HG03521 (cell line): Measurements from ENCODE around the gene RBM4.

ENCODE experiments used
- ATAC-seq: cut with Tn5 transposase; IDR thresholded peaks from one replicate; pipeline ENCODE4 v1.9.1; 2021; ENCODE audit warnings: mild to moderate bottlenecking, moderate library complexity; ENCODE audit not compliant: unreplicated experiment

Gene RBM4

DNA sequence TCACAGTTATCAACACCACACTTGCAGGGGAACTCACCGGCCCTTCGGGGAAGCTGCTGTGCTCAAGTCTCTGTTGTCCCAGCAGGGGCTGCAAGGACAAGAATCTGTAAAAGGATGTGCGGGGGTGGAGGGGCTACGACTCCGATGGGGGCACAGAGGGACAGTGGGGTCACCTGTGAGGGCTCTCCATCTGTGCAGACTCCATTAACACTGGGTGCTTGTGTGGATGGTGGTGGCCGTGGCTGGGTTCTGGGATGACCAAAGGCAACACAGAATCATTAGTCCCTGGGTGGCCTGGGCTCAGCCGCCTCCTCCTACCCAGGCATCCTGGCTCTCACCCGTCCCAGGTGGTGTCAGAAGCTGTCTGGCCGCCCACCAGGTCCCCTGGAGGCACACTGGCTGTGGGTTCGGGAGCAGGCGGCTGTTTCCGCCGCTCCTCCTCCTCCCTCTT is 49.4 kb downstream of the RBM4 start:
- ATAC-seq: no peak

DNA sequence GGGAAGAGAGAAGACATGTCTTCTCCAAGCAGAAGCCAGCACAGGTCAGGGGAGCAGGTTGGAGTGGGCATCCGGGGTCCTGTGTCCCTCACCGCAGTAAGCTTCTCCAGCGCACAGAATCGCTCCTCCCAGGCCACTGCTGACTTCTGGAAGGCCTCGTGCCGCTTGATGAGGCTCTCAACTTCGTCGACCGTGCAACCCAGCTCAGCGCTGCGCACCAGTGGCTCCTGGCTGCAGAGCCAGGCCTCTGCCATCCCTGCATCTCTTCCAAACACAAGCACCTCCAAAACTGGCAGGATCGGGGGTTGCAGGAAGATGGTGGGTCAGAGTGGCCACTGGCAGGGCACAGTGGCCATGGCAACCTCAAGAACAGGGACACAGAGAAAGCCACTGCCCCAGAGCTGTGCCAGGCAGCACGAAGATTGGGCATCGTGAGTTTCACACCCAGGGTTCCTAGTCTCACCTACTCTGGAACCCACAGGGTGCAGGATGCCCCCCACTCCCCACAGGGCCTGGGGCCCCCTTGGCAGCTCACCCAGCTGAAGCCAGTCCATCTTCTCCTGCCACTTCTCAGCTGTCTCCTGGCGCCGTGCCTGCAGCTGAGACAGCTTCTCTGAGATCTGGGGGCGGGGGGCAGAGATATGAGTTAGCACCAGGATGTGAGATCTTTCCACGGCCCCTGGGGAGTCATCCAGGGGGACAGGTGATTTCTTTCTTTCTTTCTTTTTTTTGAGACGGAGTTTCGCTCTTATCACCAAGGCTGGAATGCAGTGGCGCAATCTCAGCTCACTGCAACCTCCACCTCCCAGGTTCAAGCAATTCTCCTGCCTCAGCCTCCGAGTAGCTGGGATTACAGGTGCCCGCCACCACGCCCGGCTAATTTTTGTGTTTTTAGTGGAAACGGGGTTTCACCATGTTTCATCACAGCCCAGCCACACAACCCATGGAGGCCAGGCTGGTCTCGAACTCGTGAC is 50.3 kb downstream of the RBM4 start:
- no peak for ATAC-seq

DNA sequence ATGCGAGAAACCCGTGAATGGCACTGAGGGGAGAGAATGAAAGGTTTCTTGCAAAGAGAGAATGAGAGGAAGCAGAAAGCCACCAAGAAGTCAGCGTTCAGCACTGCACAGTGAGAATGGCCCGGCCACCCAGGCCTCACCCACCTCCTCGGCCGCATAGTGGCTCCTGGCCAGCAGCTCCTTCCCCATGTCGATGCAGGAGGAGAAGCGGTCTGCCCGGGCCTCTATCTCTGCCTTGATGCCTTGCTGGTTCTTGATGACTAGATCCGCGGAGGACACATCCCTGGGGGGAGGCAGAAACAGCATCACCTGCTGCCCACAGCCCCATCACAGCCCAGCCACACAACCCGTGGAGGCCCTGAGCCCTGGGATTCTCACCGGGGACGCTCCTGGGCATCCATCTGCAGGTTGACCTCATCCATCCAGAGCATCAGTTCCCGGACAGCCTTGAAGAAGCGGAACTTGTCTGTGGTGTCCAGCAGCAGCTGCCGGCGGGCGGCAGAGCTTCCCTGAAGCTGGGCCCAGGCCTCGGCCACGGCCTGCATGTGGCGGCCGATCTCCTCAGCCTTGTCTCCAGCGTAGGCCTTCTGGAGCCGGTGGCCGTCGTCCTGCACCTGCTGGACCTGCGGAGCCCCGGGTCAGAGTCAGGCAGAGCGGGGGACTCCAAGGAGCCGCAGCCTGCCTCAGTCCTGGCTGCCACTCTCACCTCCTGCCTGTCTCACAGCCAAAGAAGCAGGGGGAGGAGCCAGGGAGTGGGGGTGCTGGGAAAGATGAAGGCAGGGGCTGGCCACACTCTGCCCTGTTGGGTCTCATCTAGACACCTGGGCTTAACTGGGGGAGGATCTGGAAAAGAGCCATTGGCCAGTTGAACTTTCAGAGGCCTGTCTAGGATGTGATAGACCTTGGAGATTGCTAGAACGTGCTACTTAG is 51.4 kb downstream of the RBM4 start:
- no peak for ATAC-seq

DNA sequence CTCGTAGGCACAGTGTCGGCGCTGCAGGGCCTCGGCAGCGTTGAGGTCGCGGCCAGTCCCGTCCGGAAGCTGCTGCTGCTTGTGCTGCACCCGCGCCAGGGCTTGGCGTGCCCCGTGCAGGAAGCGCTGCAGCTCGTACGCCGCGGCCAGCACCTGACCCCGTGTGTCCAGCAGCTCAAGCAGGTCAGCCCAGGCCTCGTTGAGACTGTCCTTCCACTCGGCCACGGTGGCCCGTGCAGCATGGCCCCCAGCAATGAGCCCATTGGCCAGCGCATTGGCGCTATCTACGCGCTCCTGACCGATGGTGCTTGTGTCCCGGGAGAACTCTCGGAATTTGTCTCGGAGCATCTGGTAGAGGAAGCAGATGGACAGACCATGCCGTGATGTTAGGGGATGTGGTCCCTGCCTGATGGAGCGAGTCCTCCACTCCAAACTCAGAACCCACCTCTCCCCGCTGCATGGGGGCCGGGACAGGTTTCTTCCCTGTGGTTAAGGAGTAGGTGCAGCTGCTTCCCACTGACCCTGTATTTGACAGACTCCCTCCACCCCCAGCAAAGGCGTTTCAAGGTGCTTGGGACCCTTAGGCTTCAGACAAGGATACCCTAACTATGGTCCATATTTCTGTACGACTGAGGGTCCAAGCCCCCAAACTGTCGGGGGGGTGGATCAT is 52.9 kb downstream of the RBM4 start:
- ATAC-seq: no peak

DNA sequence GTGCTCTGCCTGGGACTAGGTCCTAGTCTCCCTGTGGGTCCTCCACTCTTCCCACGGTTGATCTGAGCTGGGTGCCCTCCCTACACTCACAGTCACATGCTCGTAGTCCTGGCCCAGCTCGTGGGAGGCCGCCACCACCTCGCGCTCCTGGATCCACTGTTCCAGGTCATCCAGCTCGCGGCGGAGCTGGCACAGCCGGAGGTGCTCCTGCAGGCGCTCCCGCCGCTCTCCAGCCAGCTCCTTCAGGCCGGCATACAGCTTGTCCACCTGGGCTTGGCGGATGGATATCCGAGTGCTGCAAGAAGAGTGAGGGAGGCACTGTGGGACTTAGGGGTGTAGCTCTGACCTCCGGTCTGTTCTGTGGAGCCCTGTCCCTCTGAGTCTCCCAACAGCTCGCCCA is 53.9 kb downstream of the RBM4 start:
- ATAC-seq: no peak

DNA sequence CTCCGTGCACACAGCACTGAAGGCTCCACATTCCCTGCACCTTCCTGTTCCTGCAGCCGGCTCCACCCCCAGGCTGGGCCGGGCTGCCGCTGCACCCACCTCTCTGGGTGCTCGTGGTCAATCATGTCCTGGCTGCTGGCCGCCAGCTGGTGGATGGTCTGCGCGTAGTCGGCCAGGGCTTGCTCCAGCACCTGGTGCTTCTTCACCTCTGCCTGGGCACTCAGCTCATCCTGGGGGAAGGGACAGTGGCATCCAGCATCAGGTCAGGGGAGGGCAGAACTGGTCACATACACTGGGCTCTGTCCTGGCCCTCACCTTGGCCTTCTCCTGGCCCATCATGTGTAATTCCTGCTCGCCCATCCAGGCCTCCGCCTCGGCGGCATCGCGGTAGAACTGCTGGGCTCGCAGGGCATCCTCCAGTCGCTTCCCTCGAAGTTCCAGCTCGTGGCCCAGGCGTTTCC is 54.4 kb downstream of the RBM4 start:
- no peak for ATAC-seq

DNA sequence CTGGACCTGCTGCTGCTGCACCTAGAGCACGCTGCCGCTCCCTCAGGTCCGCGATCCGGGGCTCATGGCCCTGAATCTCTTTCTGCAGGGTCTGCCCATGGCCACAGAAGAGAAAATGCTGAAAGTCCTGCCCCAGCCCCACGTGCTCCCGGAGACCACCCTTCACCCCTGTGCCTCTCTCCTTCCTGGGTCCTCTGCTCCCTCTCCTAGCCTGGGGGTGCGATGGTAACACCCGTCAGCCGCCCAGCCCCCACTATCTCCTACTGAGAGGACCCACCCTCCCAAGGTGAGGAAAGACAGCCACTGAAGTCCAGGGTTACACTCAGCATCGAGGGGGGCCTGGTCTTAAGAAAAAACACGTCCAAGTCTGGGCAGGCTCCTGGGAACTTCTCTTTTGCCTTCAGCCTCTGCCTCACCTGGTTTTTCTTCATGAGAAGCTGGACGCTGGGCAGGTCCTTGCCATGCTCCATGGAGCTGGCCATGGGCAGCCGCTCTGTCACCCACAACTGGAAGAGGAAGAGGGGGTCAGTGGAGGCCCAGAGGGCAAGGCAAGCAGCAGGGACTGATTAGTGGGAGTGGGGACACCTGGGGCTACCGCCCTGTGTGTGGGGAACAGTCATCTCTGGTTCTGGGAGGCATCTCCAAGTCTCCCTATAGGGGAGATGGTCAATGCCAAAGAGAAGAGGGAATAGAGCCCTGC is 55.0 kb downstream of the RBM4 start:
- no peak for ATAC-seq

DNA sequence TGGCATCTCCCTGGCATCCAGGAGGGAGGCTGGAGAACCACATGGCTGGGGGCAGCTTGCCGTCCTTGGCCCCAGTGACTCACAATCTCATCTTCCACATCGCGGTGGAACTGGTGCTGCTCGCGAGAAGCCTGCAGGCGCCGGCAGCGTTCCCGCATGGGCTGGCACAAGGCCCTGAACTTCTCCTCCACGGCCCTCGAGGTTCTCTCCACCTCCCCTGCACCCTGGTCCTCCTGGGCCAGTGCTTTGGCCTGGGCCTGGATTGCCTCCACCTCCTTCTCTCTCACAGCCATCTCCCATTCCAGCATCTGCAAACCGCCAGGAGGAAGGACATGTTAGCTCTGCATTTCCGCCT is 55.5 kb downstream of the RBM4 start:
- no peak for ATAC-seq

DNA sequence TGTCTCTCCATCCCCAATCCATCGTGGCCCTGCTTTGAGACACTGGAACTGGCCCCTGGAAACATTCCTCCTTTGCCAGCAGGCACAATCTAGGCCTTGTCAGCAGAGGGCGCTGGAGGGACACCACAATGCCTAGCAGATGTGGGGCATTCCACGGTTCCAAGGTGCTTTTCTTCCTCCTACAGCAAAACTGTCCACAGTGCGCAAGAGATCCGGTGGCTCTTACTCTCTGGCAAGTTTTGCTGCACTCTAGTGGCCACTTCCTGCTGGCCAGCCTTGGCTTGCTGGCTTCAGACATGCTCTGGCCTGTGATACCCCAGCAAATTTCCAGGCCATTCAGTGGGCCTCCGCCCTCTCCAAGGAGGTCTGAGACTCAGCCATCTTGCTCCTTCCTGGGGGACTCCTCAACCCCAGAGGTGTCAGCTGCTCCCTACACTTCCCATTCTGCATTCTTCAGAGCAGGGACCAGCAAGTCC is 56.3 kb downstream of the RBM4 start:
- ATAC-seq: no peak
